Activated CD4-positive, alpha-beta T cell treated with anti-CD3 and anti-CD28 coated beads, Interleukin-10, Interleukin-2, amounts not matched to agents 100 ng/mL and 50 ng/mL, durations not matched to agents 16 hours and 8 hours (primary cell): ENCODE results near the gene SERPINA5.
"Not testable (repeated sequence)": the region's sequence is repeated elsewhere in the genome, so short reads cannot be mapped to it uniquely, and the experiment has no call there.

Experiments
- DNase-seq: peaks from one replicate; pipeline ENCODE4 v3.0.0-alpha.2; 2020

The SERPINA5 gene

DNA sequence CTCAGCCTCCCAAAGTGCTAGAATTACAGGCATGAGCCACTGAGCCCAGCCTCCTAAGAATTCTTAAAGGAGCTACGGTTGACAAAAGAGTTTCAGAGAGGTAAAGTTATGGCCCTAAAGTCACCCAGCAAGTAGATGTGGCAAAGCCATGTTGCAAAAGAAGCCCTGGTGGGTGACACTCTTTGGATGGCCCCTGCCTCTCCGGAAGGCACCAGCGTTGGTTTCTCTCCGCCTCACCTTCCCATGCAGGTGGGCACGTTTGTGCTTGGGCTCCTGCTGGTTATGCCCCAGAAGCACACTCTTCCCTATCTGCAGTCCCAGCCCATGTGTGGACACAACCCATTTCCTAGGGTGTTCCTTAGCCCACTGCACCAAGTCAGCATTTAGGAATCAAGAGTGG is 21.5 kb downstream of the SERPINA5 start:
- DNase-seq = no peak

DNA sequence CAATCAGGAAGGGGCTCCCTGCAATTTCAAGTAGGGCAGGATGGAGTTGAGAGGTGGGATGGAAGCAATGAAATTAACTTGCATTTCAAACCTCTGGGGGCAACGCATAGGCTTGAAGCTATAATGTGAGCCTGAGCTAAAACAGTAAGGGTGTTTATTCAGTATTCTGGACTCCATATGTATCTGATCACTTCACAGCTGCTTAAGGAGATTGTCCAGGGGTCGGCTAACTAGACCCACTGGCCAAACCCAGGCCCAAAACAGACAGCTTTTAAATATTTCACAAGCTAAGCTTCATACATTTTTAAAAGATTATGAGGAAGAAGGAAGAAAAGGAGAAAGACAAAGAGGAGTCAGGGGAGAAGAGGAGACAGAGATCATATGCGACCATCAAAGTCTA is 24.1 kb downstream of the SERPINA5 start:
- no peak for DNase-seq

DNA sequence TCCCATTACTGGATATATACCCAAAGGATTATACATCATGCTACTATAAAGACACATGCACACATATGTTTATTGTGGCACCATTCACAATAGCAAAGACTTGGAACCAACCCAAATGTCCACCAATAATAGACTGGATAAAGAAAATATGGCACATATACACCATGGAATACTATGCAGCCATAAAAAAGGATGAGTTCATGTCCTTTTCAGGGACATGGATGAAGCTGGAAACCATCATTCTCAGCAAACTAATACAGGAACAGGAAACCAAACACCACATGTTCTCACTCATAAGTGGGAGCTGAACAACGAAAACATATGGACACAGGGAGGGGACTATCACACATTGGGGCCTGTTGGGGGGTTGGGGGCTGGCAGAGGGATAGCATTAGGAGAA is 27.7 kb downstream of the SERPINA5 start:
- not testable (repeated sequence) for DNase-seq

DNA sequence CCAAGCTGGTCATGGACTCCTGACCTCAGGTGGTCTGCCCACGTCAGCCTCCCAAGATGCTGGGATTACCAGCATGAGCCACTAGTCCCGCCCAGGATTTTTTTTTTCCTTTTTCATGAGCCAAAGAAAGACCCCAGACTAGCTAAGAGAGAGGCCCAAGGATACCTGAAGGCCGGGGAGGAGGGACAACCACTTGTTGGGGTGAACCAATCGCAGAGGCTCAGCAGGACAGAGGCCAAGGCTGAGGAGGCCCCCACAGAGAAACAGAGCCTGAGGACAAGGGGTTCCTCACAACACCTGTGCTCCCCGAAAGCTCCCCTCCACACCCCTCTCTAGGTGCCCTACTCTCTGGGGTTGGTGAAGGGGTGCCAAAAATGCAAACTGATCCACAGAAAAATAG is 30.0 kb downstream of the SERPINA5 start:
- no peak for DNase-seq

DNA sequence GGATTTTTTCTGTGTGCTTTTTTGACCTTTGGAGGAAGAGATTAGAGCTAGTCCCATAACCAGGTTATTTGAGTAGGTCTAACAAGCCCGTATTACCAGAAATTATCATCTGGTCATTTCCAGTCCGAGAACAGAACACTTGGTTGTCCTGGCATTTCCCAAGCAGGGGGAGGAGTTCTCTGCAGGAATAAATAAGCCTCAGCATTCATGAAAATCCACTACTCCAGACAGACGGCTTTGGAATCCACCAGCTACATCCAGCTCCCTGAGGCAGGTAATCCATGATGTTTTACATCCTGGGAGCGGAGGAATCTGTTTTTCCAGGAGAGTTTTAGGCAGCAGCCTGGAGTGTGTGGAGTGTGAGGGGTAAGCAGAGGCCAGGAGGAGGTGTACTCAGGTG is 30.9 kb downstream of the SERPINA5 start, which contains the start of gene SERPINA3:
Gene SERPINA3 (plus strand): TSS at position 218 of the 400 bp plus-strand sequence. CDS start 2,051 bp downstream, outside the sequence.
- DNase-seq = no peak

DNA sequence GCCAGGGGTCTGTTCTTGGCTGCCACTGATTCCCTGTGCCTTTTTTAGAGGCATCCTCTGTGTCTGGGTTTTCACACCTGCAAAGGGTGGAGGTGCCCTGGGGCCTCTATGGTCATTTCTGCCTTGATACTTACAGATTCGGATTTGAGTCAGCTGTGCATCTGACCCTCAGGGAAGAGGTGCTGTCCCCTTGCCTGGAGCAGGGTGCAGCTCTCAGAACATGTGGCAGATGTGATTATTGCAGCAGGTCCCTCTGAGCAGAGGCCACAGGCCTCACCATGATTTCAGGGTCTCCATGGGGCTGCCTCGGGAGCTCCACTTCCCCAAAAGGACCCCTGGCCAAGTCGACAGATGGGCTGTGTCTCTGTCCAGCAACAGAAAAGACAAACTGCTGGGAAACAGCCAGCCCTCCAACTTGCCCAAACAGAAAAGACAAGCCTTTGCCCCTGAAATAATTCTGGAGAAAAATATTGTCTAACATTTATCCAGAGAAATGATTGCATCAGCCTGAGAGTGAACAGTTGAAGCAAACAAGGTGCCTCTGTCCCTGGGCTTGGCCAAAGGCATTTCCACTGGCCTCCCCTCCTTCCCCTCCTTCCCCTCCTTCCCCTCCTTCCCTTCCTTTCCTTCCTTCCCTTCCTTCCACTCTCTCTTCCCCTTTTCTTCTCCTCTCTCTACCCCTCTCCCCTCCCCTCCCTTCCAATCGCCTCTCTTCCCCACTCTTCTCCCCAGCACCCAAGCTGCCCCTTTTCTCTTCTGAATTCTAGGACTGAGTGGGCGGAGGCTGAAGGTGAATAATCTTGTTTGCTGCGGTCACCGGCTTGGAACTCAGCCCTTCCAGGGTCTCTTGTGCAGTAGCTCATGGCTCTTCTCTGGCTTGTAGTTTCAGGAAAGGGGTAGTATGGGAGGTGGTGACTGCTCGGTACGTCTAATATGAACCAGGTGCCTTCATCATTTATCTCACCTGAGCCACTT is 31.6 kb downstream of the SERPINA5 start:
- DNase-seq = no peak

DNA sequence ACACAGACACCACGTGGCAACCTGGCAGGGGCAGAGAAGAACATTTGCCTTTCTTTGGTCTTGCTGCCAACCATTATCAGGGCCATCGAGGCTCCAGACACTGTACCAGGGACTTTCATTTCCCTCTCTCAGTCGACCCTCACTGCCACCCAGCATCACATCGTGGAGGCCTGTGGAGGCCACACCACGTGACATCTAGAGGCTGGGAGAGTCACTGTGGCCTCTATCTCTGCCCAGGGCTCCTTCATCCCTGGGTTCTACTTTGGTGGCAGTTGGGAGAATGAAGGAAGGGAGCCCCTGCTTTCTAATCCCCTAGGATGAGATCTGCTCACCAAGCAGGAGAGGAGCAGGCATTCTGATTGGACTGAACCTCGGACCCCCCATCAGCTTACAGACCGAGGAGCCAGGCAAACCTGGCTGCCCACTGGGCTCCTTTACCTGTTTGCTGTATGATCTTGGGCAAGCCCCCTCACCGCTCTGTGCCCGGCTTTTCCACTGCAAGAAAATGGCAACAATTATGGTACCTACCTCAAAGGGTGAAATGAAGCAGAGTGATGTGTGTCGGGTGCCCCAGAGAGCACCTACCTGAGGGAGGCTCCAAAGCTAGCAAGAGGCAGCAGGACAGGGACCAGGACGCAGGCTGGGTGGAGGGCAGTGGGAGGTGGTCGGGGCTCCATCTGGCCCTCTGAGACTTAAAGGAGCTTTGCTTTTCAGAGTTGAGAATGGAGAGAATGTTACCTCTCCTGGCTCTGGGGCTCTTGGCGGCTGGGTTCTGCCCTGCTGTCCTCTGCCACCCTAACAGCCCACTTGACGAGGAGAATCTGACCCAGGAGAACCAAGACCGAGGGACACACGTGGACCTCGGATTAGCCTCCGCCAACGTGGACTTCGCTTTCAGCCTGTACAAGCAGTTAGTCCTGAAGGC is 32.8 kb downstream of the SERPINA5 start:
- no peak for DNase-seq

DNA sequence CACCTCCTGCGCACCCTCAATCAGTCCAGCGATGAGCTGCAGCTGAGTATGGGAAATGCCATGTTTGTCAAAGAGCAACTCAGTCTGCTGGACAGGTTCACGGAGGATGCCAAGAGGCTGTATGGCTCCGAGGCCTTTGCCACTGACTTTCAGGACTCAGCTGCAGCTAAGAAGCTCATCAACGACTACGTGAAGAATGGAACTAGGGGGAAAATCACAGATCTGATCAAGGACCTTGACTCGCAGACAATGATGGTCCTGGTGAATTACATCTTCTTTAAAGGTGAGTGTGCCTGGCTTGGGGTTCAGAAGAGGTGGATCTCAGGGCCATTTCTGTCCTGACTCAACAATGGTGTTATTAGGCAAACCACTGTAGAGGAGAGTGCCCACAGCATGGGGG is 33.6 kb downstream of the SERPINA5 start:
- DNase-seq = no peak

DNA sequence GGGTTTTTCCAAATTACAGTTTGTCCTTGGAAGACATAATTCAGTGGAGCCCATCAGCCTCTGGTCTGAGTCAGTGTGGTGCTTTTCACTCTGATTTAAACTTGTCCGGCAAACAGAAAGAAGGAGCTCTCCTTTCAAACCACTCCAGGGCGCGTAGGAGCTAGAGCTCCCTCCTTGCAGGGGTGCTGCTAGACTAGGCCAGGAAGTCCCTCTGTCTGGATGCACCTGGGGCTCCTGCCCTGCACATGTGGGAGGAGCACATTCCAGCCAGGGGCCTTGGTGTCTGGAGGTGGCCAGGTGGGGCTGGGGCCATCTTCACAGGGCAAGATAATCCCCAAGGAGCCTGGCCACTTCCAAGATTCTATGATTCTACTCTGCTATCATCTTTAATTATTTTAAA is 34.0 kb downstream of the SERPINA5 start:
- DNase-seq = no peak

DNA sequence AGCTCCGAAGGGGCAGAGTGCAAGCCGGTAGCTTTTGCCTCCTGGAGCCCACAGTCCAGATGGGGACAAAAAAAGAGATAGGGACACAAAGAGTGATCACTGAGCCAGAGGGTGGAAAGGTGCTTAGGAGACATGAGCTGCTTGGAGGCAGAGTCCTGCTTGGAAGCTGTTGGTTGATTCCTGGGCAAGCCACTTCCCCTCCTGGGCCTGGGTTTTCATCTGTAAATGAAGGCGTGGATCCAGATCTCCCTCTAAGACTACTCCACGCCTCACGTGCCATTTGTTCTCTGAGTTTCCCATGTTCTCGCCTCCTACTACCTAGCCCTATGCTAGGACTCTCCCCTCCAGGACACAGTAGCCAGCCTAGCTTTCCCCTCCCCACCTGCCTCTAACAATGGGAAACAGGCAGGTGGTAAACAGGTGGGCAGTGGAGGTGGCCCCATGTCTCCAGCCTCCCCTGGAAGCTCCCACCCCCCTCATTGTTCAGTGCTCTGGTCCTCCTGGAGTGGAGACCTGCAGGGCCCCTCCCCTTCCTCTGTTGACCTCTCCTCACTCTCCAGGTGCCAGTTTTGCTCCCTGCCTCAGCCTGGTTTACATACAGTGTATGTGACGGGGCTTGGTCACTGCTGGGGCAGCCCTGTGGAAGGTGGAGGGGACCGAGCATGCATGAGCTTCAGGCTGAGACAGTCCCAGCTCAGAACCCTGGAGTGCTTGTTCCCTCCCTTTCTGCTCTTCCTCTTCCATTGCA is 34.8 kb downstream of the SERPINA5 start:
- no peak for DNase-seq

DNA sequence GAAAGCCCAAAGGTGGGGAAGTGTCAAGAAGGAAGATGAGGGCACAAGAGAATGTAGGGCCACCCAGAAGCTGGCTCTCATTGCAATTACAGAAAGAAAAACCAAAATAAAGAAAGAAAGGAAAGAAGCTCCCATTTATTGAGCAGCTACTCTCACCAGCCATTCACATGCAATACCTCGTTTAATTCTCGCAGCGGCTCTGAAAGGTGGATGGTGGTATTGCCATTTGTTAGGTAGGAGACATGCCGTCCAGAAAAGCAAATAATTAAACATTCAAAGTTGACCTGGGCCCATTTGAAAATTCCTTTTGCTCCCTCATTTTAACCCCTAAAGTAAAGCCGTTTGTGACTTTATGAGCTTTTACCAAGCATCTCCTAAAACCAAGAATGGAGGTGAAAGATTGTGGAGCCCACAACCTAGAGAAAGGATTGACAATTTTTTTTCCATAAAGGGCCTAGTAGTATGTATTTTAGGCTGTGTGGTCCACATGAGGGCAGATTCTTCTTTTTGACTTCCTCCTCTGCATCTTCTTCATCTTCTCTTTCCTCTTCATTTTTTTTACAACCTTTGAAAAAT is 36.2 kb downstream of the SERPINA5 start:
- no peak for DNase-seq

DNA sequence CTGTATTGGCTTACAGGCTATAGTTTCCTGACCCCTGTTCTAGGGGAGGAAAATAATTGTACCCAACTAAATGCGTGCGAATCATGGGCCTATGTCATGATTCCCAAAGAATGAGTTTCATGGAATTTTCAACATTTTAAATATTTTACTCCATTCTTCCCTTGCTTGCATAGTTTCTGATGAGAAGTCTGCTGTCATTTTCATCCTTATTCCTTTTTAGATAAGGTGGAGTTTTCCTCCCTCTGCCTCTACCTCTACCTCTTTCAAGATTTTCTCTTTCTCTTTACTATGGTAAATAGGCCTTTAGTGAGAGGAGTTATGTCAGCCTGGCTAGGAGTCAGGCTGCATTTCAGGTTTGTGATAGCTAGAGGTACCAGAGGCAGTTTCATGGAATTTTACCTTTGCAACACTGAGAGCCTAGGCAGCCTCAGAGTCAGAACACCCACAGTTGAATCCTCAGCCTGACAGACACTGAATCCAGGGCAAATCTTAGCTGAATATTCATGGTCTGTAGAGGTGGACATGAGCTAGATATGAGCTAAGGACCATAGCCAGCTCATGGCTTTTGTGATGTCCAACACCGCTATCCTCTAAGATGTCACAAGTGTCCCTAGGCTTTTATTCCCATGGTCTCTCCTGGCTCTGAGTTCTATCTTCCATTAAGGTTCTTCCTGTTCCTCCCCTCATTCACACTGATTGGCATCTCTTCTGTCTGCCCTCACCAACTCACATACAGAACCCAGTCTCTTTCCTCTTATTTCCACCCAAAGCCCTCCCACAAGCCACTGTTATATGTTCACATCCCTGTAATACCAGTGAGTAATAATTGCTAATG is 37.0 kb downstream of the SERPINA5 start:
- no peak for DNase-seq

DNA sequence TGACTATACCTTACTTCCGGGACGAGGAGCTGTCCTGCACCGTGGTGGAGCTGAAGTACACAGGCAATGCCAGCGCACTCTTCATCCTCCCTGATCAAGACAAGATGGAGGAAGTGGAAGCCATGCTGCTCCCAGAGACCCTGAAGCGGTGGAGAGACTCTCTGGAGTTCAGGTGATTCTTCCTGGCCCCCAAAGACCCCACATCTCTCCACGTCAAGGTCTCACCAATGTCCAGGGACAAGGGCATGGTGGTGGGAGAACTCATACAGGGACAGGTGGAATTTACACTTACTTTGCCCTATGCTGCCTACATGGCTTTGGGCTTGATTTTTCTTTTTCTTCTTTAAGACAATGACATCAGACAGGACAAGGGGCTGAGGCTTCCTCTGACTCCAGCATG is 38.1 kb downstream of the SERPINA5 start:
- no peak for DNase-seq

DNA sequence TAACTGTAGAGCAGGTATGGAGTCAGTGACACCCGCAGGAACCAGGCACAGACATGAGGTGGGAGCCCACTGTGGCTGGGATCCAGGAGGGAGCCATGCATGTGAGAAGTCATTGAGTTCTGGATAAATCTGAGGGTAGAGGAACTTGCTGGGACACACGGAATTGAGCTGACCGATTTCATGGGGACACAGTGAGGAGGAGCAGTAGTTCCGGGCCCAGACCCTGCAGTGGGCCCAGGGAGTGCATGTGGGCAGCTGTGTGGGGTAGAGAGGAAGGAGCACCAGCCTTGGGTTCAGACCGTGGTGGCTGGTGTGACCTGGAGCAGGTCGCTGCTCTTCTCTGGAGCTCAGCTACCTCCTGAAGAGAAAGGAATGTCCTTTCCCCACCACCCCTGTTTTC is 39.4 kb downstream of the SERPINA5 start:
- DNase-seq = no peak

DNA sequence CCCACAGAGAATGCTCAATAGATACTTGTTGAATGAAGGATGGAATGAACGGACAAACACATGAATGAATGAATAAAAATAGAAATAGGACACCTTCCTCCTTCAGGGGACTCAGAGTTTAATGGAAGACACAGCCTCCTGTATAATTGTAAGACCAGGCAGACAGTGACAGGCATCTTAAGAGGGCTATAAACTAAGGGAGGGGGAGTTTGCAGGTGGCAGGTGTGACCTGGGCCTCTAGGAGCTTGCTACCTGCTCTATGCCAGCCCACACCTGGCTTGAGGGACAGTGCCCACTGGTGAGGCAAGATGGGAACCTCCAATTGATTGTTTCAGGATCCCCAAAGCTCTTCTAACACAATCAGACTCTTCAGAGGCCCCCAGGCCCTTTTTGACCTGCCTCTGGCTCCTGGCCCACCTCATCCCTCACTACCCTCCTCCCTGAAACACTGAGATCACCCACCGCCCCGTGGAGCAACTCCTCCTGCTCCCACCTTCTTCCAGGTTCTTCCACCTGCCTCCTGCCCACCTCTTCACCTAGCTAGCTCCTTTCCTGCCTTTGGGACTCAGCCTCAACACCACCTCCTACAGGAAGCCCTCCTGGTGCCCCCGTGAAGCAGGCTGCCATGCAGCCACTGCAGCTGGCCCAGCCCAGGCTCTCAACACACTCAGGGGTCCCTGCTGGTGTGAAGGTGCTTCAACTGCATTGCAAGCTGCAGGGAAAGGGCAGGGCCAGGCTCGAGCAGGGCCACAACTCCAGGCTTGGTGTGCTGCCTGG is 40.3 kb downstream of the SERPINA5 start:
- DNase-seq = no peak

DNA sequence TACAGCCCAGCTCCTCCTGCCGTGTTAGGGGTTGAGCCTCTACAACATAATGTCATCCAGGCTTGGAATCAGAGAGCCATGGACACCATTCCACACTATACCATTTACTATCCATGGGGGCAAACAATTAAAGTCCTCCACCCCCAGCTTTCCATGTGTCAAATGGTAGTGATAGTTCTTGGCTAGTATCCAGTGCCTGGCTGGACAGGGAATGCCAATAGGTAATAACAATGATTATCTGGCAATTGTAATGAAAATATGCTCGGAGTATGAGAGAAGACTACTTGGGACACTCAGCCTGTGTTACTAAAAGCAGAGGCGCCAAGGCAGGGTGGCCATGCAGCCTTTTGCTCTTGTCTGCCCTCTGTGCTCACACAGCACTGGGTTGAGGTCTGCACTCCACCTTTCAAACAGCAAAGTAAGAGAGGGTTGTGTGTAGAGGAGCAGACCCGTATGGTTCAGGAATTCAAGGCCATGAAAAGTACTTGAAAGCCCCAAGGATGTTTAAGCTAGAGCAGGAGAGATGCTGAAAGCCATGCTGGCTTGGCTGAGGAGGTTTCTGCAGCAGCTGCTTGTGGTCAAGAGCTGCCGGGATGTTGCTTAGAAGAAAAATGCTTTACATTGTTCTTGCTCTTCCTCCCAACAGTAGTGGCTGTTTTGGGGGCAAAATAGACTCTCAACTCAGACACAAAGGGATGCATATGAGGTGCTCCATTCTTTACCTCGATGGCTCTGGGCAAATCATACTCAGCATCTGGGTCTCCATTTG is 41.6 kb downstream of the SERPINA5 start:
- no peak for DNase-seq

DNA sequence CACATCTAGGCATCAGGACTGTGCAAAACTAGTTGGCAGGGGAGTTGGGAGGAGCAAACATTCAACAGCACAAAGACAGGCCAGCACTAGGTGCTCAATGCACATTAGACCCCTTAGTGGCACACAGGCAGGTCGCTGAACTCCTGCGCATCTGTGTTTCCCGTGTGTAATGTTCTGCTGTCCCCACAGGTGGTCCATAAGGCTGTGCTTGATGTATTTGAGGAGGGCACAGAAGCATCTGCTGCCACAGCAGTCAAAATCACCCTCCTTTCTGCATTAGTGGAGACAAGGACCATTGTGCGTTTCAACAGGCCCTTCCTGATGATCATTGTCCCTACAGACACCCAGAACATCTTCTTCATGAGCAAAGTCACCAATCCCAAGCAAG is 42.2 kb downstream of the SERPINA5 start:
- no peak for DNase-seq

DNA sequence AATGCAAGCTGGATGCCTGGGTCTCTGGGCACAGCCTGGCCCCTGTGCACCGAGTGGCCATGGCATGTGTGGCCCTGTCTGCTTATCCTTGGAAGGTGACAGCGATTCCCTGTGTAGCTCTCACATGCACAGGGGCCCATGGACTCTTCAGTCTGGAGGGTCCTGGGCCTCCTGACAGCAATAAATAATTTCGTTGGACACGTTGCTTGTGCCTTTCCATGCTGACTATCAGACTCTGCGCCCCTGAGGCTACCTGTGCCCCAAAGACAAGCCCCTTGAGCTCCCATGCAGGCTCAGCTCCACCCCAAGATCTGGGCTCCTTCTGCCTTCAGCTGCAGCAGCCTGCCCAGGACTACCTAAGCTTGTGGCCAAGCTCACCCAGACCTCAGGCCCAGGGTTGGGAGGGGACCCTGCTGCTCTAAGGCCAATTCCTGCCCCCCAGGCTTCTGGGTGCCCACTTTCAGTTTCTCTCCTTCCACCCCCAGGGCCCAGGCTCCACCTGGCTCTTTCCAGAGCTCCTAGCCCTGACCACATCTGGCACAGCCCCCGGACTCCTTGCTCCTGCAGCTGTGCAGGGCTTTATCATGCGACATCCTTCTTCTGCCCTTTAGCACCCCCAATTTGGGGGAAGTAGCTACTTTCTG is 42.8 kb downstream of the SERPINA5 start:
- no peak for DNase-seq
